Measurements from ENCODE around the gene ATP1B3.
"Not testable (repeated sequence)": the region's sequence is repeated elsewhere in the genome, so short reads cannot be mapped to it uniquely, and the experiment has no call there.

Gene ATP1B3

GRCh38 chr3:141901914-141902313, 25.5 kb downstream of the ATP1B3 start:
- no peak for DNase-seq

GRCh38 chr3:141904203-141904602, 27.8 kb downstream of the ATP1B3 start:
- no peak for DNase-seq

- DNase-seq = no peak
Measured at GRCh38 chr3:141905129-141905528, 28.7 kb downstream of the ATP1B3 start.

- no peak for DNase-seq
Measured at GRCh38 chr3:141909408-141909807, 33.0 kb downstream of the ATP1B3 start.

- DNase-seq = not testable (repeated sequence)
Measured at GRCh38 chr3:141909986-141910385, 33.5 kb downstream of the ATP1B3 start.

- DNase-seq = no peak
Measured at GRCh38 chr3:141913150-141913811, 36.8 kb downstream of the ATP1B3 start.

GRCh38 chr3:141914311-141914710, 37.9 kb downstream of the ATP1B3 start:
- DNase-seq = no peak

GRCh38 chr3:141915016-141915415, 38.6 kb downstream of the ATP1B3 start:
- DNase-seq = no peak

- DNase-seq = no peak
Measured at GRCh38 chr3:141915766-141916165, 39.3 kb downstream of the ATP1B3 start.

GRCh38 chr3:141920701-141921100, 44.3 kb downstream of the ATP1B3 start:
- DNase-seq = no peak

GRCh38 chr3:141921316-141921715, 44.9 kb downstream of the ATP1B3 start:
- DNase-seq = no peak

- not testable (repeated sequence) for DNase-seq
Measured at GRCh38 chr3:141925677-141926076, 49.2 kb downstream of the ATP1B3 start.

- no peak for DNase-seq
Measured at GRCh38 chr3:141926929-141927328, 50.5 kb downstream of the ATP1B3 start.

GRCh38 chr3:141928631-141929270, 52.3 kb downstream of the ATP1B3 start:
- DNase-seq = no peak

- no peak for DNase-seq
Measured at GRCh38 chr3:141929341-141929995, 53.0 kb downstream of the ATP1B3 start.

GRCh38 chr3:141930801-141931200, 54.4 kb downstream of the ATP1B3 start:
- DNase-seq = no peak

GRCh38 chr3:141933421-141934300, 57.2 kb downstream of the ATP1B3 start:
- DNase-seq = no peak

- no peak for DNase-seq
Measured at GRCh38 chr3:141934354-141934753, 57.9 kb downstream of the ATP1B3 start.

- no peak for DNase-seq
Measured at GRCh38 chr3:141938011-141938500, 61.6 kb downstream of the ATP1B3 start.

- no peak for DNase-seq
Measured at GRCh38 chr3:141939759-141940158, 63.3 kb downstream of the ATP1B3 start.

- peak in 51 of 58 donors; percentile 3 to 87 (median 48) for DNase-seq
Measured at GRCh38 chr3:141940194-141940776, 63.8 kb downstream of the ATP1B3 start.

Measured in anterior cingulate cortex (tissue), 58 donors.